Measurements from ENCODE around the gene LKAAEAR1. TPM values are rescaled to one million over a fixed set of nuclear protein-coding genes. Genes with fewer than 3 reads are reported as not detected.
A peak's percentile ranks its signal among the peaks of the same experiment; 100 is the strongest.

Gene LKAAEAR1
- total and polyA plus RNA-seq, 2 of the 13 experiments (the other 11 are each of a cell fraction or from before 2014, with no cell fraction given): not detected

GRCh38 chr20:64037199-64037497 is 47.0 kb downstream of the LKAAEAR1 start (continued):
- TF ChIP-seq ZNF510 (CRISPR knock-in tag; IDR thresholded peaks at IDR 0.05; ENCODE audit: low read depth) (0 out of 2 replicates have a peak, but pooled peaks have one; percentile 54), KDM3A (CRISPR knock-in tag; IDR thresholded peaks at IDR 0.05; ENCODE audit: low read depth) (peak; percentile 12; the same call in 1 of the 2 replicates), ZNF143 (CRISPR knock-in tag; IDR thresholded peaks at IDR 0.05) (no peak), ZNF33A (CRISPR knock-in tag; IDR thresholded peaks at IDR 0.05; ENCODE audit: borderline replicate concordance) (no peak), ARNTL (CRISPR knock-in tag; IDR thresholded peaks at IDR 0.05) (no peak), REL (CRISPR knock-in tag; conservative IDR thresholded peaks at IDR 0.05) (no peak), ZMAT3 (CRISPR knock-in tag; conservative IDR thresholded peaks at IDR 0.05) (no peak), ELF1 (CRISPR knock-in tag; IDR thresholded peaks at IDR 0.05) (no peak), ELK4 (CRISPR knock-in tag; IDR thresholded peaks at IDR 0.05; ENCODE audit: borderline replicate concordance) (no peak), RFX5 (IDR thresholded peaks at IDR 0.05; ENCODE audit: low read depth, low read length) (no peak), THAP7 (CRISPR knock-in tag; IDR thresholded peaks at IDR 0.05) (no peak), RAD21 (CRISPR knock-in tag; IDR thresholded peaks at IDR 0.05) (peak; percentile 0; the same call in 1 of the 2 replicates), TBL1XR1 (IDR thresholded peaks at IDR 0.05; ENCODE audit: borderline replicate concordance, low read length, partially characterized antibody) (no peak), NFE2 (CRISPR knock-in tag; IDR thresholded peaks at IDR 0.05) (no peak), HOXA7 (CRISPR knock-in tag; IDR thresholded peaks at IDR 0.05) (no peak), NAIF1 (CRISPR knock-in tag; IDR thresholded peaks at IDR 0.05; ENCODE audit: borderline replicate concordance) (0 out of 2 replicates have a peak, but pooled peaks have one; percentile 11), ERF (CRISPR knock-in tag; IDR thresholded peaks at IDR 0.05) (no peak), HOXA5 (CRISPR knock-in tag; IDR thresholded peaks at IDR 0.05) (0 out of 2 replicates have a peak, but pooled peaks have one; percentile 34), YEATS2 (CRISPR knock-in tag; IDR thresholded peaks at IDR 0.05; ENCODE audit: borderline replicate concordance) (no peak), ZBED4 (CRISPR knock-in tag; IDR thresholded peaks at IDR 0.05; ENCODE audit: borderline replicate concordance) (no peak), ZFX (CRISPR knock-in tag; IDR thresholded peaks at IDR 0.05; ENCODE audit: low read depth) (no peak), KAT7 (CRISPR knock-in tag; IDR thresholded peaks at IDR 0.05; ENCODE audit: borderline replicate concordance) (no peak)

Measured in HepG2 (cell line).